IPS-20b (cell line): ENCODE measurements around the gene TNFAIP8L1.
"Not testable (repeated sequence)": the region's sequence is repeated elsewhere in the genome, so short reads cannot be mapped to it uniquely, and the experiment has no call there.

Experiments used
- H3K27ac ChIP-seq: one replicate; pipeline ENCODE4 v1.5.1; 2013; ENCODE audit warnings: low read length
- H3K27me3 ChIP-seq: 2 replicates; pipeline ENCODE4 v1.6.1; 2013; ENCODE audit warnings: mild to moderate bottlenecking, low read length, inconsistent platforms; ENCODE audit not compliant: insufficient read depth
- H3K36me3 ChIP-seq: 2 replicates; pipeline ENCODE4 v1.6.1; 2013; ENCODE audit warnings: low read depth, mild to moderate bottlenecking, inconsistent platforms, low read length, moderate library complexity; ENCODE audit not compliant: insufficient read depth
- H3K4me1 ChIP-seq: 2 replicates; pipeline ENCODE4 v1.6.1; 2013; ENCODE audit warnings: mild to moderate bottlenecking, control low read depth, inconsistent platforms, low read length, moderate library complexity; ENCODE audit not compliant: insufficient read depth
- H3K4me3 ChIP-seq: 2 replicates; pipeline ENCODE4 v1.5.1; 2013; ENCODE audit warnings: mild to moderate bottlenecking, low read length, inconsistent platforms
- H3K9ac ChIP-seq: 2 replicates; pipeline ENCODE4 v1.6.1; 2013; ENCODE audit warnings: low read depth, mild to moderate bottlenecking, inconsistent platforms, low read length, moderate library complexity
- H3K9me3 ChIP-seq: 2 replicates; pipeline ENCODE4 v1.6.1; 2013; ENCODE audit warnings: mild to moderate bottlenecking, low read depth, low read length, inconsistent platforms; ENCODE audit not compliant: insufficient read depth

The TNFAIP8L1 gene

GRCh38 chr19:4673216-4673615 lies 33.9 kb downstream of the TNFAIP8L1 start:
- H3K27me3 ChIP-seq = no peaks in the 10 kb centered on the region
- peaks cover 8% of the 10 kb centered on the region for H3K36me3 ChIP-seq
- no peak overlapping the region for H3K9ac ChIP-seq
- no peaks in the 10 kb centered on the region for H3K4me1 ChIP-seq
- no peak overlapping the region for H3K4me3 ChIP-seq
- no peaks in the 10 kb centered on the region for H3K9me3 ChIP-seq
- H3K27ac ChIP-seq = no peak overlapping the region

- Histone ChIP-seq H3K4me1 (no peaks in the 10 kb centered on the region), H3K36me3 (peaks cover 3% of the 10 kb centered on the region; the same call in 1 of the 2 replicates), H3K27me3 (no peaks in the 10 kb centered on the region), H3K9ac (no peak overlapping the region), H3K9me3 (no peaks in the 10 kb centered on the region), H3K27ac (no peak overlapping the region), H3K4me3 (no peak overlapping the region)
These were observed 34.4 kb downstream of the TNFAIP8L1 start for GRCh38 chr19:4673726-4674125.

GRCh38 chr19:4675346-4675745 lies 36.0 kb downstream of the TNFAIP8L1 start:
- H3K27me3 ChIP-seq = no peaks in the 10 kb centered on the region
- H3K4me1 ChIP-seq = no peaks in the 10 kb centered on the region
- no peak overlapping the region for H3K9ac ChIP-seq
- no peaks in the 10 kb centered on the region for H3K9me3 ChIP-seq
- no peak overlapping the region for H3K4me3 ChIP-seq
- peaks cover 3% of the 10 kb centered on the region; the same call in 1 of the 2 replicates for H3K36me3 ChIP-seq
- no peak overlapping the region for H3K27ac ChIP-seq

- H3K9ac ChIP-seq = no peak overlapping the region
- H3K36me3 ChIP-seq = peaks cover 5% of the 10 kb centered on the region; the same call in 1 of the 2 replicates
- no peak overlapping the region for H3K27ac ChIP-seq
- no peaks in the 10 kb centered on the region for H3K27me3 ChIP-seq
- H3K4me1 ChIP-seq = no peaks in the 10 kb centered on the region
- H3K9me3 ChIP-seq = no peaks in the 10 kb centered on the region
- H3K4me3 ChIP-seq = no peak overlapping the region
These were observed 37.8 kb downstream of the TNFAIP8L1 start for GRCh38 chr19:4676955-4677731.

- Histone ChIP-seq H3K27me3 (no peaks in the 10 kb centered on the region), H3K4me3 (no peak overlapping the region), H3K4me1 (no peaks in the 10 kb centered on the region), H3K36me3 (peaks cover 14% of the 10 kb centered on the region), H3K27ac (peak overlapping the region; percentile 48), H3K9ac (no peak overlapping the region), H3K9me3 (no peaks in the 10 kb centered on the region)
These were observed 39.8 kb downstream of the TNFAIP8L1 start for GRCh38 chr19:4678881-4679790.

GRCh38 chr19:4680021-4680420 lies 40.7 kb downstream of the TNFAIP8L1 start:
- not testable (repeated sequence) for H3K27ac ChIP-seq, H3K9ac ChIP-seq, H3K4me3 ChIP-seq, H3K4me1 ChIP-seq, H3K27me3 ChIP-seq, H3K9me3 ChIP-seq
- H3K36me3 ChIP-seq = peaks cover 19% of the 10 kb centered on the region

- H3K9me3 ChIP-seq = no peaks in the 10 kb centered on the region
- no peak overlapping the region for H3K9ac ChIP-seq
- peaks cover 27% of the 10 kb centered on the region for H3K36me3 ChIP-seq
- H3K27ac ChIP-seq = no peak overlapping the region
- H3K27me3 ChIP-seq = no peaks in the 10 kb centered on the region
- H3K4me1 ChIP-seq = no peaks in the 10 kb centered on the region
- no peak overlapping the region for H3K4me3 ChIP-seq
These were observed 43.3 kb downstream of the TNFAIP8L1 start for GRCh38 chr19:4682417-4683200.

- Histone ChIP-seq H3K4me1 (no peaks in the 10 kb centered on the region), H3K9me3 (no peaks in the 10 kb centered on the region), H3K27me3 (no peaks in the 10 kb centered on the region), H3K36me3 (peaks cover 38% of the 10 kb centered on the region), H3K27ac (no peak overlapping the region), H3K4me3 (no peak overlapping the region), H3K9ac (no peak overlapping the region)
These were observed 45.2 kb downstream of the TNFAIP8L1 start for GRCh38 chr19:4684312-4685095.

GRCh38 chr19:4686700-4687099 lies 47.4 kb downstream of the TNFAIP8L1 start:
- no peaks in the 10 kb centered on the region for H3K9me3 ChIP-seq
- no peak overlapping the region for H3K4me3 ChIP-seq
- no peak overlapping the region for H3K9ac ChIP-seq
- no peak overlapping the region for H3K27ac ChIP-seq
- H3K4me1 ChIP-seq = no peaks in the 10 kb centered on the region
- no peaks in the 10 kb centered on the region for H3K27me3 ChIP-seq
- peaks cover 56% of the 10 kb centered on the region for H3K36me3 ChIP-seq

GRCh38 chr19:4687396-4687795 lies 48.1 kb downstream of the TNFAIP8L1 start:
- no peaks in the 10 kb centered on the region for H3K4me1 ChIP-seq
- H3K27ac ChIP-seq = no peak overlapping the region
- no peak overlapping the region for H3K4me3 ChIP-seq
- H3K36me3 ChIP-seq = peaks cover 56% of the 10 kb centered on the region
- H3K9ac ChIP-seq = no peak overlapping the region
- no peaks in the 10 kb centered on the region for H3K9me3 ChIP-seq
- no peaks in the 10 kb centered on the region for H3K27me3 ChIP-seq

GRCh38 chr19:4688587-4688986 lies 49.3 kb downstream of the TNFAIP8L1 start:
- Histone ChIP-seq H3K9ac (no peak overlapping the region), H3K9me3 (no peaks in the 10 kb centered on the region), H3K4me3 (no peak overlapping the region)

More at GRCh38 chr19:4688587-4688986, 49.3 kb downstream of the TNFAIP8L1 start:
- Histone ChIP-seq H3K27ac (no peak overlapping the region), H3K27me3 (no peaks in the 10 kb centered on the region), H3K36me3 (peaks cover 66% of the 10 kb centered on the region), H3K4me1 (no peaks in the 10 kb centered on the region)
